Esophagus (tissue), 2 donors: Measurements from ENCODE around the gene TIMP4. TPM values are rescaled to one million over a fixed set of nuclear protein-coding genes. Genes with fewer than 3 reads are reported as not detected.

ENCODE experiments used
- H3K27ac ChIP-seq, 2 donors: one replicate each; pipeline ENCODE4 v1.5.1; 2013; ENCODE audit warnings: low read depth in 2 of 2, mild to moderate bottlenecking in 2 of 2, inconsistent platforms in 1 of 2, low read length in 1 of 2, moderate library complexity in 1 of 2
- H3K27me3 ChIP-seq, 2 donors: one replicate each; pipeline ENCODE4 v1.6.1; 2013; ENCODE audit warnings: low read length in 2 of 2, control low read depth in 1 of 2, mild to moderate bottlenecking in 1 of 2; ENCODE audit not compliant: insufficient read depth in 2 of 2, control insufficient read depth in 1 of 2
- H3K36me3 ChIP-seq, 2 donors: one replicate each; pipeline ENCODE4 v1.6.1; 2013; ENCODE audit warnings: low read length in 1 of 2; ENCODE audit not compliant: control insufficient read depth in 2 of 2, insufficient read depth in 2 of 2
- H3K4me1 ChIP-seq, 2 donors: one replicate each; pipeline ENCODE4 v1.6.1; 2013; ENCODE audit warnings: low read length in 1 of 2; ENCODE audit not compliant: control insufficient read depth in 2 of 2, insufficient read depth in 2 of 2
- H3K4me3 ChIP-seq, 2 donors: one replicate each; pipeline ENCODE4 v1.5.1; 2013; ENCODE audit warnings: low read length in 2 of 2, mild to moderate bottlenecking in 2 of 2, low read depth in 1 of 2, moderate library complexity in 1 of 2
- H3K9me3 ChIP-seq, 2 donors: one replicate each; pipeline ENCODE4 v1.6.1; 2013; ENCODE audit warnings: mild to moderate bottlenecking in 2 of 2, low read depth in 1 of 2, low read length in 1 of 2, moderate library complexity in 1 of 2; ENCODE audit not compliant: control insufficient read depth in 2 of 2, insufficient read depth in 1 of 2
- WGBS, 2 donors: extraction: QIAGEN DNeasy Blood & Tissue Kit; methylation state at CpG; one replicate each; pipeline ENCODE4 v1.1.7; 2013; 5-methylcytosine and 5-hydroxymethylcytosine counted together
- polyA plus RNA-seq, 2 donors: library from polyadenylated mRNA; stranded (reverse); fragments of 200-250 nt; gene quantifications; one replicate each; pipeline ENCODE4 v1.2.3, GENCODE V29; 2013
- donor health status: healthy with polysubstance abuse.
- donor health status: Bipolar disorder and iron deficiency.

Gene TIMP4
- polyA plus RNA-seq, 2 donors: 0.45 to 1.00 TPM

- no peak overlapping the region for H3K27ac ChIP-seq
- no peaks in the 10 kb centered on the region for H3K36me3 ChIP-seq
- no peaks in the 10 kb centered on the region for H3K9me3 ChIP-seq
- H3K27me3 ChIP-seq: no peaks in the 10 kb centered on the region
- WGBS, 2 donors: 43 to 52% methylated on average over 5 of the region's 5 CpGs
- H3K4me3 ChIP-seq: no peak overlapping the region
- no peaks in the 10 kb centered on the region for H3K4me1 ChIP-seq
These were observed 19.6 kb downstream of the TIMP4 start for GRCh38 chr3:12139111-12139511.

GRCh38 chr3:12138044-12138443, 20.7 kb downstream of the TIMP4 start:
- Histone ChIP-seq H3K4me1 (no peaks in the 10 kb centered on the region), H3K27me3 (no peaks in the 10 kb centered on the region), H3K9me3 (no peaks in the 10 kb centered on the region), H3K4me3 (no peak overlapping the region), H3K27ac (no peak overlapping the region), H3K36me3 (no peaks in the 10 kb centered on the region)
- 10 to 23% methylated on average over 1 of the region's 1 CpG for WGBS, 2 donors

DNA sequence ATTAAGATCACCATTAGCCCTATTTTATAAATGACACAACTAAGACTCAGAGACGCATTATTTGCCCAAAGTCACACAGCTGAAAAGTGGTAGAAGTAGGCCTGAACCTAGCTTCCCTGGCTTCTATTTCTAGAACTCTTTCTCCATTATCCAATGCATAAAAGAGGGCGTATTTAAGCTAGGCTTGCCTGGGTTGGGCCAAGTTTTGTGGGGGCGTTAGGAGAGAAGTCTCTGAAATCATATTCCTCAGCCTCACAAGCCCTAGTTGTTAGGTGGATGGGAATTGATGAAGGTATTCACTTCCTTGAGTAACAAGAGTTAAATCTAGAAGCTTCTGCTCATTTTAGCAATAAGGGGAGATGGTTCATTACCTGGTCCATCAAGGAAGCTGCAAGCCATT, 22.3 kb downstream of the TIMP4 start:
- H3K4me1 ChIP-seq: no peaks in the 10 kb centered on the region
- H3K27ac ChIP-seq: no peak overlapping the region
- WGBS, 2 donors: 77 to 90% methylated on average over 3 of the region's 3 CpGs
- H3K9me3 ChIP-seq: no peaks in the 10 kb centered on the region
- no peak overlapping the region for H3K4me3 ChIP-seq
- H3K36me3 ChIP-seq: no peaks in the 10 kb centered on the region
- no peaks in the 10 kb centered on the region for H3K27me3 ChIP-seq

DNA sequence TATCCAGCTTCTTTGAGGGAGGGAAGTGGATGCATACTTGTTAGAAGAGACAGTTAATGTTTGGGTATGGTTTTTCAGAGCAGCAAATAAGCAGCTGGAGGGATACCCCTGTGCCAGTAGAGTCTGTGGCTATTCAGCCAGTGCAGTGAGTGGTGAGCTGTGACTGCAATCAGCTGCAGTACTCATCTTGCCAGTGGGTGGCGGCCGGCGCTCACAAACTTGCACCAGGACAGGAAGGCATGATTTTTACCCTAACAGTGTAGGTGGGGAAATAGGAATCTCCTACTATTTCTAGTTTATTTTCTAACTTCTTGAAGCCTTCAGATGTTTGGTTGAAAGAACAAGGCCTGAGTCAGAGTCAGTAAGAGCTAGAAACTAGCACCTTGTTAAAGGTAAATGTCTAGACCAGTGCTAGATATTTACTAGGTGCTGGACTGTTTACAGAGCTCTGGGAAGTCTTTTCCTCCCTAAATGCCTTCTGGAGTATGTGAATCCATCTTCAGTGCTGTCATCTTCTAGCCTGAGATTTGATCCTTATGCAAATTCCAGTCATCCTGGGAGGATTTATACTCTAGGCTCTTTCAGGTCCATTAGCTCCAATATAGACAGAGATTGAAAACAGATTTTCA, 23.6 kb downstream of the TIMP4 start:
- H3K4me3 ChIP-seq: no peak overlapping the region
- no peak overlapping the region for H3K27ac ChIP-seq
- no peaks in the 10 kb centered on the region for H3K27me3 ChIP-seq
- H3K9me3 ChIP-seq: no peaks in the 10 kb centered on the region
- WGBS, 2 donors: 1% methylated on average over 3 of the region's 3 CpGs
- no peaks in the 10 kb centered on the region for H3K36me3 ChIP-seq
- no peaks in the 10 kb centered on the region for H3K4me1 ChIP-seq

DNA sequence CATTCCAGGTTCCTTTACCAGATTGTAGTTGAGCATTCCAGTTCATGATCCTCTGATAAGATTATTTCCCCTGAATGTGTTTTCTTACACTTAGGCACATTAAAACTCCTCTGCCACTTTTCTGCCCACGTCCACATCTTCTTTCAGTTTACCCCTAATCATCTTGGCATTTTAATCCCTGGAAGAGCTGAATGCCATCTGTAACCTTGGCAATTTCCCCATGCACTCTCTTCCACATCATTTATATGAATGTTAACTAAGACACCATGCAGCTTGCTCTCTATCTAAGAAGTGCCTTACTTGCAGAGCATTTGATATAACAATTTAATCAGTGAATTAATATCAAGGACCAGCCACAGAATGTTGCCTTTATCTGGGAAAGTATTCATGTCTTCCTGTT, 25.8 kb downstream of the TIMP4 start:
- Histone ChIP-seq H3K9me3 (no peaks in the 10 kb centered on the region), H3K27me3 (no peaks in the 10 kb centered on the region), H3K27ac (no peak overlapping the region), H3K36me3 (no peaks in the 10 kb centered on the region), H3K4me3 (no peak overlapping the region), H3K4me1 (no peaks in the 10 kb centered on the region)
- 18 to 20% methylated on average over 1 of the region's 1 CpG for WGBS, 2 donors

GRCh38 chr3:12131351-12132090, 27.2 kb downstream of the TIMP4 start:
- WGBS, 2 donors: 81 to 86% methylated on average over 3 of the region's 3 CpGs
- no peaks in the 10 kb centered on the region for H3K4me1 ChIP-seq

DNA sequence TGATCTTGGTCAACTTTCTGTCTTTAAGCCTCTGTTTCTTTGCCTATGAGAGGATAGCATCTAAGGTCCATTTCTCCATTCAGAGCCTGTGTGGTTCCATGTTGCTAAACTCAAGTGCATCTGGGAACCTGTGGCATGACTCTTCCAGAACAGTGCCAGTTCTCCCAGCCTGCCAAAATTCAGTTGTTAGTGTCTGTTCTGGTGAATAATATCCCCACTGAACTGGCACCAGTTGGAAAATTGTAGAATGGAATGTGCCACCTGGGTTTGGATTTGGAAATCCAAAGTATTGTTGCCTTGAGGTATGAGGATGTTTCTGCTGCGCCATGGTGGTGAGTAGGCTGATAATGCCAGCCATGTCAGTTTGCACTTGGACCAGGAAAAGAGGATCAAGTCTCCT, 31.3 kb downstream of the TIMP4 start:
- Histone ChIP-seq H3K36me3 (no peaks in the 10 kb centered on the region), H3K9me3 (no peaks in the 10 kb centered on the region), H3K4me3 (no peak overlapping the region), H3K27me3 (no peaks in the 10 kb centered on the region), H3K27ac (no peak overlapping the region), H3K4me1 (no peaks in the 10 kb centered on the region)
- WGBS, 2 donors: 64 to 78% methylated on average over 1 of the region's 1 CpG

More at GRCh38 chr3:12131351-12132090, 27.2 kb downstream of the TIMP4 start:
- Histone ChIP-seq H3K27ac (no peak overlapping the region), H3K9me3 (no peaks in the 10 kb centered on the region), H3K27me3 (no peaks in the 10 kb centered on the region), H3K36me3 (no peaks in the 10 kb centered on the region), H3K4me3 (no peak overlapping the region)

- Histone ChIP-seq H3K27ac (no peak overlapping the region), H3K27me3 (no peaks in the 10 kb centered on the region), H3K4me1 (no peaks in the 10 kb centered on the region), H3K9me3 (no peaks in the 10 kb centered on the region), H3K36me3 (no peaks in the 10 kb centered on the region), H3K4me3 (no peak overlapping the region)
- WGBS, 2 donors: 76 to 91% methylated on average over 1 of the region's 1 CpG
These were observed 32.9 kb downstream of the TIMP4 start for GRCh38 chr3:12125772-12126171.

GRCh38 chr3:12121466-12121865, 37.2 kb downstream of the TIMP4 start:
- H3K36me3 ChIP-seq: no peaks in the 10 kb centered on the region
- no peaks in the 10 kb centered on the region for H3K27me3 ChIP-seq
- no peak overlapping the region for H3K4me3 ChIP-seq
- H3K9me3 ChIP-seq: no peaks in the 10 kb centered on the region
- H3K4me1 ChIP-seq: no peaks in the 10 kb centered on the region
- no peak overlapping the region for H3K27ac ChIP-seq
